CD14-positive monocyte (primary cell): Measurements from ENCODE around the gene B3GNT2. TPM values are rescaled to one million over a fixed set of nuclear protein-coding genes. Genes with fewer than 3 reads are reported as not detected.
A peak's percentile ranks its signal among the peaks of the same experiment; 100 is the strongest.
"Not testable (repeated sequence)": the region's sequence is repeated elsewhere in the genome, so short reads cannot be mapped to it uniquely, and the experiment has no call there.

Experiments used
- DNase-seq, 3 donors: peaks; one replicate each; pipeline ENCODE4 v3.0.0-alpha.2; 2011 to 2022
- H2AFZ ChIP-seq: 2 replicates; pipeline ENCODE4 v1.6.0; 2012; ENCODE audit warnings: mild to moderate bottlenecking, low read depth, low read length, inconsistent platforms; ENCODE audit not compliant: insufficient read depth, poor library complexity, severe bottlenecking
- H3K27ac ChIP-seq, 2 donors: 1 replicate in 1 of 2; 2 replicates in 1 of 2; pipeline ENCODE4 v1.5.1; 2012 to 2013; ENCODE audit warnings: low read length in 2 of 2, control low read depth in 1 of 2, inconsistent platforms in 1 of 2, low read depth in 1 of 2, mild to moderate bottlenecking in 1 of 2
- H3K27me3 ChIP-seq, 2 donors: one replicate each; pipeline versions ENCODE4 v1.6.0 to v1.6.1; 2011 to 2013; ENCODE audit warnings: low read length in 2 of 2; ENCODE audit not compliant: control insufficient read depth in 2 of 2, insufficient read depth in 2 of 2
- H3K36me3 ChIP-seq, 2 donors: replicated peaks in 1 of 2; 1 replicate in 1 of 2; 2 replicates in 1 of 2; pipeline versions ENCODE4 v1.5.1 to v1.6.1; 2012 to 2013; ENCODE audit warnings: low read length in 2 of 2, control low read depth in 1 of 2, inconsistent platforms in 1 of 2, mild to moderate bottlenecking in 1 of 2; ENCODE audit not compliant: insufficient read depth in 2 of 2, control insufficient read depth in 1 of 2
- H3K4me1 ChIP-seq, 2 donors: 1 replicate in 1 of 2; 2 replicates in 1 of 2; pipeline versions ENCODE4 v1.5.1 to v1.6.1; 2012 to 2013; ENCODE audit warnings: low read length in 2 of 2, control low read depth in 1 of 2, inconsistent platforms in 1 of 2, mild to moderate bottlenecking in 1 of 2, moderate library complexity in 1 of 2; ENCODE audit not compliant: insufficient read depth in 2 of 2, control insufficient read depth in 1 of 2
- H3K4me2 ChIP-seq: replicated peaks from 2 replicates; pipeline ENCODE3; 2012; ENCODE audit warnings: low read length, moderate library complexity, mild to moderate bottlenecking; ENCODE audit not compliant: poor library complexity, severe bottlenecking; ENCODE audit errors: extremely low read depth
- H3K4me3 ChIP-seq, 3 experiments: fragments of 200-600 bp in 1 of 3; sonication (generic) in 1 of 3; replicated peaks in 1 of 3; 1 replicate in 2 of 3; 2 replicates in 1 of 3; pipeline ENCODE4 v1.5.1; 2011 to 2013; ENCODE audit warnings: low read length in 3 of 3, mild to moderate bottlenecking in 3 of 3, control low read depth in 2 of 3, low read depth in 2 of 3, inconsistent platforms in 1 of 3, moderate library complexity in 1 of 3
- H3K79me2 ChIP-seq: 2 replicates; pipeline ENCODE4 v1.6.0; 2012; ENCODE audit warnings: mild to moderate bottlenecking, control low read depth, inconsistent platforms, low read length, moderate library complexity; ENCODE audit not compliant: insufficient read depth
- H3K9ac ChIP-seq: 2 replicates; pipeline ENCODE4 v1.6.0; 2017; ENCODE audit warnings: low read length, mild to moderate bottlenecking; ENCODE audit not compliant: insufficient read depth, poor library complexity, severe bottlenecking
- H3K9me3 ChIP-seq, 2 donors: replicated peaks in 1 of 2; 1 replicate in 1 of 2; 2 replicates in 1 of 2; pipeline versions ENCODE4 v1.5.1 to v1.6.1; 2012 to 2013; ENCODE audit warnings: low read length in 2 of 2, control low read depth in 1 of 2; ENCODE audit not compliant: control insufficient read depth in 1 of 2, insufficient read depth in 1 of 2
- H4K20me1 ChIP-seq: 2 replicates; pipeline ENCODE4 v1.6.0; 2012; ENCODE audit warnings: mild to moderate bottlenecking, low read length, control low read depth, moderate library complexity; ENCODE audit not compliant: insufficient read depth
- H3K27ac Mint-ChIP-seq, 7 donors: one replicate each; pipeline ENCODE4 v1.8.0; 2020; ENCODE audit warnings: mild to moderate bottlenecking in 7 of 7, mixed read lengths in 7 of 7, moderate library complexity in 6 of 7, inconsistent platforms in 2 of 7
- H3K27me3 Mint-ChIP-seq, 3 donors: one replicate each; pipeline ENCODE4 v1.8.0; 2021 to 2022; ENCODE audit warnings: low read depth in 3 of 3, mild to moderate bottlenecking in 3 of 3, mixed read lengths in 3 of 3, moderate library complexity in 3 of 3, inconsistent platforms in 1 of 3
- H3K36me3 Mint-ChIP-seq, 2 donors: one replicate each; pipeline ENCODE4 v1.8.0; 2020; ENCODE audit warnings: mixed read lengths in 2 of 2, inconsistent platforms in 1 of 2, mild to moderate bottlenecking in 1 of 2
- H3K4me1 Mint-ChIP-seq: one replicate; pipeline ENCODE4 v1.8.0; 2020; ENCODE audit warnings: mild to moderate bottlenecking, mixed read lengths
- H3K4me3 Mint-ChIP-seq, 2 donors: one replicate each; pipeline ENCODE4 v1.8.0; 2020; ENCODE audit warnings: mild to moderate bottlenecking in 2 of 2, mixed read lengths in 2 of 2, moderate library complexity in 1 of 2
- H3K9me3 Mint-ChIP-seq, 7 donors: one replicate each; pipeline ENCODE4 v1.8.0; 2020 to 2022; ENCODE audit warnings: mixed read lengths in 7 of 7, mild to moderate bottlenecking in 6 of 7, moderate library complexity in 6 of 7, inconsistent platforms in 2 of 7
- CTCF ChIP-seq: fragments of 200-600 bp; IDR thresholded peaks from one replicate; pipeline ENCODE4 v1.8.0; 2022; ENCODE audit warnings: antibody characterized with exemption, mild to moderate bottlenecking
- WGBS: methylation state at CpG from one replicate; pipeline ENCODE4 v1.1.5; 2013; ENCODE audit warnings: missing lambda C conversion rate; ENCODE audit not compliant: insufficient coverage; 5-methylcytosine and 5-hydroxymethylcytosine counted together
- intact Hi-C, 2 donors: fragments of 100-400 bp; cut with micrococcal nuclease; formaldehyde crosslinking; loops; one replicate each; pipeline versions ENCODE4 v1.15.0 to v1.15.1; 2023
- polyA plus RNA-seq, 3 donors: library from polyadenylated mRNA; depleted of rRNA in 1 of 3; unstranded in 2 of 3; stranded (reverse) in 1 of 3; fragments of 300-500 nt in 2 of 3; fragments of >200 nt in 1 of 3; fragmentation: Illumina TruSeq in 2 of 3; gene quantifications; 1 replicate in 2 of 3; 2 replicates in 1 of 3; pipeline ENCODE4 v1.2.3, GENCODE V29; 2012 to 2021

B3GNT2 gene
- polyA plus RNA-seq, 3 donors, result 15.9 to 34.7 (median 18.5) TPM

- Mint-ChIP-seq H3K27ac (peak overlapping the region in 2 of 7 donors; percentile 54 to 82), H3K9me3 (peaks cover 3 to 8% (median 7%) of the 10 kb centered on the region in 7 donors), H3K27me3 (peaks cover 0 to 1% (median 0%) of the 10 kb centered on the region in 3 donors), H3K4me3 (peak overlapping the region in 1 of 2 donors; percentile 55), H3K36me3 (peaks cover 2 to 8% of the 10 kb centered on the region in 2 donors), H3K4me1 (peaks cover 41% of the 10 kb centered on the region)
- intact Hi-C loops, result no loop called here
- no CpG with 5 or more reads among the region's 2 CpGs for WGBS
- Histone ChIP-seq H3K27ac (peak overlapping the region in 1 of 2 donors; percentile 16), H3K9ac (no peak overlapping the region), H3K9me3 (peaks cover 0 to 4% of the 10 kb centered on the region in 2 donors), H3K27me3 (no peaks in the 10 kb centered on the region), H3K4me3 (no peak overlapping the region), H4K20me1 (no peaks in the 10 kb centered on the region), H3K4me1 (peaks cover 33 to 35% of the 10 kb centered on the region in 2 donors), H3K79me2 (no peaks in the 10 kb centered on the region), H3K4me2 (peak overlapping the region; percentile 29), H3K36me3 (no peaks in the 10 kb centered on the region), H2AFZ (no peak overlapping the region)
- DNase-seq, result peak; percentile 48 to 62 (median 59)
- no peak for TF ChIP-seq CTCF
These were observed 71.8 kb downstream of the B3GNT2 start for GRCh38 chr2:62267696-62268095.

GRCh38 chr2:62268681-62269188, 72.8 kb downstream of the B3GNT2 start:
- H3K36me3 Mint-ChIP-seq, H3K9ac ChIP-seq, H3K27me3 ChIP-seq, H3K4me3 Mint-ChIP-seq, H3K27me3 Mint-ChIP-seq, DNase-seq, H3K4me2 ChIP-seq, H3K27ac ChIP-seq, H4K20me1 ChIP-seq, H3K36me3 ChIP-seq, intact Hi-C loops, H2AFZ ChIP-seq, H3K4me3 ChIP-seq, H3K79me2 ChIP-seq, H3K9me3 ChIP-seq: not testable (repeated sequence)
- peaks cover 3 to 11% (median 7%) of the 10 kb centered on the region in 7 donors for H3K9me3 Mint-ChIP-seq
- H3K4me1 Mint-ChIP-seq, result peaks cover 39% of the 10 kb centered on the region
- WGBS, result no CpG with 5 or more reads among the region's 4 CpGs
- peaks cover 33% of the 10 kb centered on the region in 2 donors for H3K4me1 ChIP-seq
- H3K27ac Mint-ChIP-seq, result peak overlapping the region in 1 of 7 donors; percentile 85
